C4-2B (cell line): ENCODE results near the gene ATP8B4.

Experiments
- H3K27ac ChIP-seq: fragments of 450-650 bp; 2 replicates; pipeline ENCODE4 v1.5.1; 2017
- CTCF ChIP-seq: fragments of 450-650 bp; conservative IDR thresholded peaks from 2 replicates; pipeline ENCODE4 v1.5.1; 2017; ENCODE audit warnings: mild to moderate bottlenecking
- ZFX ChIP-seq: fragments of 450-650 bp; IDR thresholded peaks from 2 replicates; pipeline ENCODE4 v1.6.1; 2017

Gene ATP8B4

GRCh38 chr15:50084932-50085331 lies 34.1 kb downstream of the ATP8B4 start:
- TF ChIP-seq CTCF (no peak), ZFX (no peak)
- no peak overlapping the region for H3K27ac ChIP-seq

GRCh38 chr15:50083424-50084025 lies 35.5 kb downstream of the ATP8B4 start:
- TF ChIP-seq ZFX: no peak
- TF ChIP-seq CTCF: no peak

GRCh38 chr15:50082066-50082465 lies 37.0 kb downstream of the ATP8B4 start:
- no peak overlapping the region for H3K27ac ChIP-seq
- TF ChIP-seq ZFX (no peak), CTCF (no peak)

More at GRCh38 chr15:50083424-50084025, 35.5 kb downstream of the ATP8B4 start:
- no peak overlapping the region for H3K27ac ChIP-seq

- TF ChIP-seq ZFX: no peak
- no peak for TF ChIP-seq CTCF
Measured at GRCh38 chr15:50077651-50078050, 41.4 kb downstream of the ATP8B4 start.

GRCh38 chr15:50077176-50077575 lies 41.9 kb downstream of the ATP8B4 start:
- no peak for TF ChIP-seq CTCF
- TF ChIP-seq ZFX: no peak
- no peak overlapping the region for H3K27ac ChIP-seq

More at GRCh38 chr15:50077651-50078050, 41.4 kb downstream of the ATP8B4 start:
- H3K27ac ChIP-seq: no peak overlapping the region

- TF ChIP-seq ZFX (no peak), CTCF (no peak)
- H3K27ac ChIP-seq: no peak overlapping the region
Measured at GRCh38 chr15:50075319-50075718, 43.7 kb downstream of the ATP8B4 start.

- TF ChIP-seq ZFX (no peak), CTCF (no peak)
- no peak overlapping the region for H3K27ac ChIP-seq
Measured at GRCh38 chr15:50071551-50072258, 47.3 kb downstream of the ATP8B4 start.
